ENCODE measurements around the gene ALDOC.

DNA sequence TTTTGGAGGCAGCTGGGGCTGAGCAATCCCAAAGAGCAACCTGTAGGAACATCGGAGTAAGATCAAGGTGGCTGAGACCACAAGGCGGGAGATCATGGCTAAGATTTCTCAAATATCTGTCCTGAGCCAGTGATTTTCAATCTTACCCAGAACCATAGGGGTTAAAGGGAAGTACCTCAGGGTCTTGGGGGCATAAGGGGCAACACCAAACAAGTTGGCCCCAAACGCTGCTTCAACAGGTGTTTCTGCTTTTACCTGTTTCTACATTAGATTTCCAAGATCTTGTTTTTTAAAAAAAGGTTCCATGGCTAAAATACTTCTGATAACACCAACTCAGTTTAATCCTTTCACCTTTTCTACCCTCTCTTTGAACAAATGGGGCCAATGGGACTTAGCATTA is 21.7 kb downstream of the ALDOC start:
- TF ChIP-seq, protein P1, sequence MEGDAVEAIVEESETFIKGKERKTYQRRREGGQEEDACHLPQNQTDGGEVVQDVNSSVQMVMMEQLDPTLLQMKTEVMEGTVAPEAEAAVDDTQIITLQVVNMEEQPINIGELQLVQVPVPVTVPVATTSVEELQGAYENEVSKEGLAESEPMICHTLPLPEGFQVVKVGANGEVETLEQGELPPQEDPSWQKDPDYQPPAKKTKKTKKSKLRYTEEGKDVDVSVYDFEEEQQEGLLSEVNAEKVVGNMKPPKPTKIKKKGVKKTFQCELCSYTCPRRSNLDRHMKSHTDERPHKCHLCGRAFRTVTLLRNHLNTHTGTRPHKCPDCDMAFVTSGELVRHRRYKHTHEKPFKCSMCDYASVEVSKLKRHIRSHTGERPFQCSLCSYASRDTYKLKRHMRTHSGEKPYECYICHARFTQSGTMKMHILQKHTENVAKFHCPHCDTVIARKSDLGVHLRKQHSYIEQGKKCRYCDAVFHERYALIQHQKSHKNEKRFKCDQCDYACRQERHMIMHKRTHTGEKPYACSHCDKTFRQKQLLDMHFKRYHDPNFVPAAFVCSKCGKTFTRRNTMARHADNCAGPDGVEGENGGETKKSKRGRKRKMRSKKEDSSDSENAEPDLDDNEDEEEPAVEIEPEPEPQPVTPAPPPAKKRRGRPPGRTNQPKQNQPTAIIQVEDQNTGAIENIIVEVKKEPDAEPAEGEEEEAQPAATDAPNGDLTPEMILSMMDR (conservative IDR thresholded peaks at IDR 0.05; ENCODE audit: low read length) = no peak
- TF ChIP-seq EZH2phosphoT487 (IDR thresholded peaks at IDR 0.05; ENCODE audit: borderline replicate concordance) = no peak

Data from Loucy (cell line).